ENCODE data around the gene ACD.

ACD gene

GRCh38 chr16:67648088-67648763, 11.8 kb downstream of the ACD start:
- DNase-seq (ENCODE audit: low read depth in 2 of 3, low spot score in 2 of 3): no peak

- DNase-seq (ENCODE audit: low read depth in 2 of 3, low spot score in 2 of 3): no peak
Measured at GRCh38 chr16:67647681-67648080, 12.4 kb downstream of the ACD start.

GRCh38 chr16:67647111-67647651, 12.9 kb downstream of the ACD start:
- DNase-seq (ENCODE audit: low read depth in 2 of 3, low spot score in 2 of 3): no peak

- DNase-seq (ENCODE audit: low read depth in 2 of 3, low spot score in 2 of 3): no peak
Measured at GRCh38 chr16:67645397-67646121, 14.5 kb downstream of the ACD start.

GRCh38 chr16:67644038-67644437, 16.0 kb downstream of the ACD start:
- DNase-seq (ENCODE audit: low read depth in 2 of 3, low spot score in 2 of 3): no peak

GRCh38 chr16:67641779-67642708, 18.0 kb downstream of the ACD start:
- no peak for DNase-seq (ENCODE audit: low read depth in 2 of 3, low spot score in 2 of 3)

- DNase-seq (ENCODE audit: low read depth in 2 of 3, low spot score in 2 of 3): no peak
Measured at GRCh38 chr16:67637625-67638024, 22.4 kb downstream of the ACD start.

- no peak for DNase-seq (ENCODE audit: low read depth in 2 of 3, low spot score in 2 of 3)
Measured at GRCh38 chr16:67636713-67637112, 23.3 kb downstream of the ACD start.

- no peak for DNase-seq (ENCODE audit: low read depth in 2 of 3, low spot score in 2 of 3)
Measured at GRCh38 chr16:67632415-67633172, 27.5 kb downstream of the ACD start.

GRCh38 chr16:67628216-67628615, 31.8 kb downstream of the ACD start:
- DNase-seq (ENCODE audit: low read depth in 2 of 3, low spot score in 2 of 3): no peak

- no peak for DNase-seq (ENCODE audit: low read depth in 2 of 3, low spot score in 2 of 3)
Measured at GRCh38 chr16:67613808-67614207, 46.3 kb downstream of the ACD start.

- DNase-seq (ENCODE audit: low read depth in 2 of 3, low spot score in 2 of 3): no peak
Measured at GRCh38 chr16:67608364-67608763, 51.7 kb downstream of the ACD start.

Data from activated CD8-positive, alpha-beta memory T cell treated with anti-CD3 and anti-CD28 coated beads for 48 hours (primary cell).